Activated gamma-delta T cell treated with Interleukin-2 at 50 U/mL for 16 hours (primary cell): ENCODE data around the gene NMT2.

ENCODE experiments used
- DNase-seq: peaks from one replicate; pipeline ENCODE4 v3.0.0-alpha.2; 2020

The NMT2 gene

GRCh38 chr10:15088428-15089261, 79.8 kb downstream of the NMT2 start, which contains the start of gene ACBD7:
Gene ACBD7 (minus strand): TSS chr10:15088776. CDS start chr10:15088728, 48 bp downstream.
- DNase-seq, result peak; percentile 75

- DNase-seq, result no peak
Observed at GRCh38 chr10:15084502-15084922, 84.0 kb downstream of the NMT2 start.

DNA sequence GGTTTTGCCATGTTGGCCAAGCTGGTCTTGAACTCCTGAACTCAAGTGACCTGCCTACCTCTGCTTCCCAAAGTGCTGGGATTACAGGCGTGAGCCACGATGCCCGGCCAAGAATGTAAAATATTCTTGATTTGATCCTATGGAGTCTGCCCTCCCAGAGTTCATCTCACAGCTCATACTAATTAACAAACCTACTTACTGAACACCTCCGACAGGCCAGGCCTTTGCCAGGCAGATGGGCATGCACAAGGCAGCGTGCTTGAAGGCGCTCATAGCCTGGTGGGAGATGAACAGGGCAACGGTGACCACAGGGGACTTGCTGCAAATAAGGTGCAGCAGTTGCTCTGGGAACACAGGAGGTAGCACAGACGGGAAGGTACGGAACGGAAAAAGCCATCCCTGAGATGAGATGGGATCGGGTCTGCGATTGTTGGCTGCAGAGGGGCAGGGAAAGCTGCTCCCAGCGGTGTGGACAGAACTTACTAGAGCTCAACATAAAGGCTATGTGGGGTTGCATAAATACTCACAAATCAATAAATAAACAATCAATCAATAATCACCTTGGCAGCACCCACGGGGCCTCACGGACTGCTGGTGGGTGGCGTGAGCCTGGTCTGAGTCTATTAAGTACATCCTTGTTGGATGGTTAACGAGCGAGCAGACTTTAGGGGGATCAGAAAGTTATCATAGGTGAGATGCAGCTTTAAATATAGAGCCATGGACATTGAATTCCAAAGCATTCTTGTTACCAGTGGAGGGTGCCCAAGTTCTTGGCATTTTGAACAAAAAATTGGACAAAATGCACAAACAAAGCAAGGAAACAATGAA, 84.6 kb downstream of the NMT2 start:
- no peak for DNase-seq

- DNase-seq, result no peak
Observed at GRCh38 chr10:15075421-15075820, 93.1 kb downstream of the NMT2 start.

DNA sequence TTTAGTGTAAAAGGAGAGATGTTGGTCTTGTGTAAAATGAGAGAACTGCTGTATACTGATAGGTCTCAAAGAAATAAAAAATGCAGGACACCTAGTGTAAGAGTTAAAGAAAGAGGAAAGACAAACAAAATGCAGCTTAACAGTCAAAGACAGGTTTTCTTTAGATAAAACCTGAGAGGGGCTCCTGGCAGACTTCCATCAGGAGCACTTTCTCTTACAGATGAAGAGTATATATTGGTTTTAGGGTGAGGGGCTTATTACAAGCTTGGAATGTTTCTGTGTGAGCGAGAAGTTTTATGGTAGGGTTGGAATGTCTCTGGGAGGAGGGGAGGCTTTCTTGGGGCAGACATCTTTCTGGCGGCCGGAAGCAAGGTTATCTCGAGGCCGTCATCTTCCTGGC, 96.1 kb downstream of the NMT2 start:
- DNase-seq, result no peak

GRCh38 chr10:15069230-15069629, 99.3 kb downstream of the NMT2 start:
- DNase-seq, result no peak

DNA sequence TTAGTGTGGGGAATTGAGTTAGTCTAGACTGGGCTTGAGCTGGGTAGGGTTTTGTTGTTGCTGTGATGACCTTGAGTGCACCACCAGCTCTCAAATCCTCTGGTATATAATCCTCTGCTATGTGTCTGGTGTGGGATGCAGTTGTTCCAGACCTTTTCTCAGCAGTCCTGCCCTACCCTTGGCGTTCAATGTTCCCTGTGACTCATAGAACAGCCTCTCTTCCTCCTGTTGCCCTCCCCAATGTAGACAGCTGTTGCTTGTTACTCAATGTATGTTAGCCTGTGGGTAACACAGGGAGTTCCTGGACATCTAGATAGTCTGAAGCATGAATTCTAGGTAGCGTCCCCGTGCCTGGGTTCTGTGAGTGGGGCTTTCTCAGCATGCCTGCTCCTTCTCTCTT, 99.7 kb downstream of the NMT2 start:
- DNase-seq, result no peak

- no peak for DNase-seq
Observed at GRCh38 chr10:15067154-15067553, 101.3 kb downstream of the NMT2 start.

- no peak for DNase-seq
Observed at GRCh38 chr10:15060638-15061037, 107.9 kb downstream of the NMT2 start.

- no peak for DNase-seq
Observed at GRCh38 chr10:15059914-15060313, 108.6 kb downstream of the NMT2 start.

- no peak for DNase-seq
Observed at GRCh38 chr10:15058689-15059088, 109.8 kb downstream of the NMT2 start.
